ENCODE results near the gene MORN1.

MORN1 gene

GRCh38 chr1:2351723-2352122, 39.6 kb downstream of the MORN1 start:
- TF ChIP-seq CTCF (IDR thresholded peaks at IDR 0.05; ENCODE audit: insufficient read depth, low read length, missing control alignments) = no peak
- CTCF ChIA-PET = interaction anchor here (1.5 to 1.8 kb wide), 2 partner anchors 10 to 30 kb away, joined by 5 read pairs; no protein-coding TSS in a partner anchor
- H3K4me3 ChIP-seq (ENCODE audit: low read depth, low read length) = no peak overlapping the region
- no peak for DNase-seq (ENCODE audit: low read depth, low spot score)
- POLR2A ChIA-PET = no interaction called here

- CTCF ChIA-PET = interaction anchor here (1.5 to 1.8 kb wide), 2 partner anchors 9 to 31 kb away, joined by 5 read pairs; no protein-coding TSS in a partner anchor
- POLR2A ChIA-PET = no interaction called here
- no peak overlapping the region for H3K4me3 ChIP-seq (ENCODE audit: low read depth, low read length)
- TF ChIP-seq CTCF (IDR thresholded peaks at IDR 0.05; ENCODE audit: insufficient read depth, low read length, missing control alignments) = no peak
- no peak for DNase-seq (ENCODE audit: low read depth, low spot score)
Observed at GRCh38 chr1:2350911-2351655, 40.3 kb downstream of the MORN1 start.

GRCh38 chr1:2350501-2350900, 40.9 kb downstream of the MORN1 start:
- CTCF ChIA-PET = no interaction called here
- no peak for DNase-seq (ENCODE audit: low read depth, low spot score)
- H3K4me3 ChIP-seq (ENCODE audit: low read depth, low read length) = no peak overlapping the region
- POLR2A ChIA-PET = no interaction called here
- TF ChIP-seq CTCF (IDR thresholded peaks at IDR 0.05; ENCODE audit: insufficient read depth, low read length, missing control alignments) = no peak

GRCh38 chr1:2349806-2350205, 41.5 kb downstream of the MORN1 start:
- ChIA-PET CTCF (interaction anchor here (0.7 kb wide), 1 partner anchor 11 kb away, joined by 3 read pairs; no protein-coding TSS in a partner anchor), POLR2A (no interaction called here)
- no peak overlapping the region for H3K4me3 ChIP-seq (ENCODE audit: low read depth, low read length)
- TF ChIP-seq CTCF (IDR thresholded peaks at IDR 0.05; ENCODE audit: insufficient read depth, low read length, missing control alignments) = no peak
- DNase-seq (ENCODE audit: low read depth, low spot score) = no peak

- no peak for DNase-seq (ENCODE audit: low read depth, low spot score)
- CTCF ChIA-PET = no interaction called here
- no peak for TF ChIP-seq CTCF (IDR thresholded peaks at IDR 0.05; ENCODE audit: insufficient read depth, low read length, missing control alignments)
- POLR2A ChIA-PET = no interaction called here
- H3K4me3 ChIP-seq (ENCODE audit: low read depth, low read length) = no peak overlapping the region
Observed at GRCh38 chr1:2348346-2349325, 42.7 kb downstream of the MORN1 start.

GRCh38 chr1:2347896-2348295, 43.5 kb downstream of the MORN1 start:
- no peak for DNase-seq (ENCODE audit: low read depth, low spot score)
- H3K4me3 ChIP-seq (ENCODE audit: low read depth, low read length) = no peak overlapping the region
- no peak for TF ChIP-seq CTCF (IDR thresholded peaks at IDR 0.05; ENCODE audit: insufficient read depth, low read length, missing control alignments)
- ChIA-PET POLR2A (no interaction called here), CTCF (no interaction called here)

Data from AG04449 (cell line).